Embryonic facial prominence (tissue), 1 donor: ENCODE measurements around the gene PIGX.
"Not testable (repeated sequence)": the region's sequence is repeated elsewhere in the genome, so short reads cannot be mapped to it uniquely, and the experiment has no call there.

ENCODE experiments used
- DNase-seq: peaks from one replicate; pipeline ENCODE4 v3.0.0-alpha.2; 2016; ENCODE audit errors: extremely low spot score

The PIGX gene

GRCh38 chr3:196706327-196706726 is 5.8 kb upstream of the PIGX start:
- no peak for DNase-seq

GRCh38 chr3:196706731-196707130 is 5.4 kb upstream of the PIGX start:
- DNase-seq: no peak

DNA sequence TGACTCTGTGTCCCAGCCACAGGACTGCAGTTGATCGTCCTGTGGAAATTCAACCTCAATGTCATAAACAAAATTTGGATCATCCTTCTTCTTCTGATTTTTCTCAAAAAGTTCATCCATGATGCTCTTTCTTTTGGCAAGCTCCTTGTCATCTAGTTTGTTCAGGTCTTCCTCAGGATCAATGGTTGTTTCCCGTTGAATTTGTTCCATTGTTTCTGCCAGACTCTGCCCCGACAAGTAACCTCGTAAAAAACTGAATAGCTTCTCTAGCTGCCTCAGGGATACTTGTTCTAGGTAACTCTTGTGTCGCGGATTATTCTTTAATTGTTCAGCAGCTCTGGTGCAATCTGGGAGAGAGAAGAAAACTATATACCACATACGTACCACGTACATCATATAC is 4.6 kb upstream of the PIGX start:
- no peak for DNase-seq

DNA sequence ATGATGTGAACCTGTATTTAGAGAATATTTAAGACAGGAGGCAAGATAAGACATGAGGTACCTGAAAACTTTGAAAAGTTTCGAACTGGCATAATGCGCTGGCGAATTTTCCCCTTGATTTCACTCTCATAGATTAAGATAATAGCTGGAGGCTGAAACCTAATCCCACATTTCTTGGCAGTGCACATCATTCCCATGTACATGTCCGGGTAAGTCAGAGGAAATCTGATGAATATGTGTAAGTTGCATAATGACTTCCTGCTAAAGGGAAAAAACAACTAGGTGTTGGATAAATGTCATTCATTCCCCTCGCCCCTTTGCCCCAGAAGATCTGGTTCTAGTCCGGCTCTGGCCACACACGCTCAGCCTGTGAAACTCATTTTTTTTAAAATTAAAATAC is 3.7 kb upstream of the PIGX start:
- DNase-seq: no peak

DNA sequence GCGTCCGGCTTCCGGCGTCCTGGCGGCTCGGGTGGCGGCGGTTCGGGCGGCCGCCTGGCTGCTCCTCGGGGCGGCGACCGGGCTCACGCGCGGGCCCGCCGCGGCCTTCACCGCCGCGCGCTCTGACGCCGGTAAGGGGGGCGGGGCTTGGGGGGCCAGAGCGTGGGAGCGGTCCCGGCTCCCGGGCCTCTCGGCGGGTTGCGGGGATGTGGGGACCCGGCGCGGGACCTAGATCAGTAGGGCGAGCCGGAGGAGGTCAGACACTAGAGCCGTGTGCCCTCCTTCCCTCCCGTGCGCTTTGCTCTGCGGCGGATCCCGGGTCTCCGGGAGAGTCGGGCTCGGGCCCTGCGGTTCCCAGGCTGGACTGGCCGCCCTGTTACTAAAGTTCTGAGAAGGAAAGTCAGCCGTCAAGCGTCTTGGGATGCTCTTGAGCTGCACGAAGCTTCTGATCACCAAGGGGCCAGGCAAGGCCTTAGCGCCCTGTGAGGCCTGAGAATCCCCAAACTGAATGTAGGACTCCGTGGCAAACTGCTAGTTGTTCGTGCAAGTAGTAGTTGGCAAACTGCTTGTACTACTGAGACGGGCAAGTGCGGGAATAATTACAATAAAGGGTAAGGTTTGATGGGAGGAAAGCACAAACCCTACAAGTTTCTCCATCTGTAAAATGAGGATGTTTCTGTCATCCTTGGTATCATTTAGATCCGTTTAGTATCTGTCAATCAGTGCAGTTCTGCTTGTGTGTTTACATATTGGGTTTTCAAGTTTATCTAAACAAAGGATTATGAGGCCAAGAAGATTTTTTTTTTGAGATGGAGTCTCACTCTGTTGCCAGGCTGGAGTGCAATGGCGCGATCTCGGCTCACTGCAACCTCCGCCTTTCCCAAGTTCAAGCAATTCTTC is 587 bp downstream of the PIGX start:
- peak; percentile 11 for DNase-seq

DNA sequence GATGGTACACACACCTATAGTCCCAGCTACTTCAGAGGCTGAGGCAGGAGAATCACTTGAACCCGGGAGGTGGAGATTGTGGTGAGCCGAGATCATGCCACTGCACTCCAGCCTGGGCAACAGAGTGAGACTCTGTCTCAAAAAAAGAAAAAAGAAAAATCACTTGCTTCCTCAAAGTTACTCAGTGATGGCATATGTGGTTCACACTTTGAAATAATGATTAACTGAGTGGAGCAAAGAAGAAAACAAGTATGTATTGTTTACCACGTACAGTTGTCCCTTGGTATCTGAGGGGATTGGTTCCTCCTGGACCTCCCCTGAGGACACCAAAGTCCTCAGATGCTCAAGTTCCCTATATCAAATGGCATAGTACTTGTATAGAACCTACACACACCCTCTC is 5.0 kb downstream of the PIGX start:
- DNase-seq: not testable (repeated sequence)

- DNase-seq: no peak
These were observed 8.9 kb downstream of the PIGX start for GRCh38 chr3:196721097-196721496.

GRCh38 chr3:196726788-196727675 is 14.9 kb downstream of the PIGX start:
- no peak for DNase-seq

DNA sequence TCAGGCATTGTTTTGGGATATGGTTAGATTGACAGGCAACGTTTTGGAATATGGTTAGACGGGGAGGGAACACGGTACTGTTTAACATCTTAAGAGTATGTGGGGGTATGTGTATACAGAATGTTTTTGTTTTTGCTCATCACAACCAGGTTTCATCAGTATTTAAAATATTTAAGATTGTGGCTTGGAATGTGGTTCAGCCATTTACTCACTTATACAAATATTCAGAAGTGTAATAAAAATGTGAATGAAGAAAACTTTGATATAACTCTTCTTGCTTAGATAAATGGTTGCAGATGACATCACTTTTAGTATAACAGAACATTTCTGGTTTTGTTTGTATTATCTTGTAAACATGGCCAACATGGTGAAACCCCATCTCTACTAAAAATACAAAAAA is 23.6 kb downstream of the PIGX start:
- DNase-seq: no peak

- DNase-seq: no peak
These were observed 24.6 kb downstream of the PIGX start for GRCh38 chr3:196736670-196737374.

- no peak for DNase-seq
These were observed 25.5 kb downstream of the PIGX start for GRCh38 chr3:196737655-196738054.

DNA sequence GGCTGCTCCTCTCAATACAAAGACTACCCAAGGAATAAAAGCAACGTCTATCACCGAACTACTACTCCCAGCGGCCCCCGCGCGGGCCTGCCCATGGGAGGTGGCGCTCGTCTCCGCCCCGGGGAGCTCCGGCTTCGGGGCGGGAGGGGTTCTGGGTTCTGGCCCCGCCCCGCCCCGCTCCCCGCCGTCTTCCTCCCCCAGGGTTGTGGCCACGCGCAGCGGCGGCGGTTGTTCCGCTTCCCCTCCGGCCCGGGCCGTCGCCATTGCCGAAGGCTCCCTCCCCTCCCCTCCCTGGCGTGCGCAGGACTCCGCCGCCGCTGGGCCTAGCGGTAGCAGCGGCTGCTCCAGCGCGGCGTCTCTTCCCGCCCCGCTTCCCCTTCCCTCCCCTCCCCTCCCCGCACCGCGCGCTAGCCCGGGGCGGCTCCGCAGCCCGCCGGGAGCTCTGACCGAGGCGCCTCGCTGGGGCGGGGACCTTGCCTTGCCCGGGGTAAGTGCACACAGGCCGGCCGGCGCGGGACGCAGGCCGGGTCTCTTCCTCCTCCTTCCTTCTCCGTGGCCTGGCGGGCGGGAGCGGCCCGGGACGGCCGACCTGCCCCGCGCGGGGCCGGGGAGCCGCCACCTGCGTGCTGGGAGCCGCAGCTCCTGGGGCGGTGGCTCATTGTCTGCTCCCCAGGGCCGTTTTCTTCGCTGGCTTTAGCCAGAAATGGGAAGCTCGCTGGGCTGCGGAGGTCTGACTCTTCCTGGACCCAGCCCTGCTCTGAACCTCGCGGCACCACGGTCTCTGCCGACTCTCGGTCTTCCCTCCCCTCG is 27.7 kb downstream of the PIGX start, which contains the start of gene PAK2:
PAK2 (plus strand) TSS at position 187 of the 810 bp plus-strand sequence. CDS start 42,790 bp downstream, outside the sequence.
- peak; percentile 56 for DNase-seq

GRCh38 chr3:196740481-196741248 is 28.5 kb downstream of the PIGX start:
- DNase-seq: peak; percentile 70

DNA sequence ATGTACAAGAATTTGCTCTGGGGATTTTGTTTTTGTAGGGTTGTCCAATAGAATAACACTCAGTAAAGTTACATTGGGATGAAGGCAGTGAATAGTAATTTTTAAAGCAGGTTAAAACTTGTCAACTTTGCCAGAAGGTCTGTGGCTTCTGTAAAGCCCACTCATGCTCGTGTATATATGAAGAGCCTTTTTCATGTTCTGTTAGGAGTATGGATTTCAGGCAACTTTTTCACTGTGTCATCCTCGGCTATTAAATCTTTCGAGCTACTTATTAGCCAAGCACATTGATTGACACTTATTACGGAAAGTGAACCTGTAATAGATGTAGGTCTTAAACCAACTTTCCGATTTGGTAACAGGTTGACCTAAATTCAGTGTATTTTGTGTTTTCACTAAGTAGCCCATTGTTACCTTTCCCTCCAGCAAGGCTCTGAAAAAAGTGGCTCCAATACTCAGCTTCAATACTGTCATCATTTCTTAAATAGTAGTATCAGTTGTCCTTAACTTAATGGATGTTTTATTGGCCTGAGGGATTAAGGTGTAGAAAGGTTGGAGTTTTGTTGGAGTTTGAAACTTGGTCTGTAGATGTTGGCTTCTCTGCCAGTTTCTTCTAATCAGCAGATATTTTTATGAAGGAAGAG is 29.2 kb downstream of the PIGX start:
- DNase-seq: no peak

DNA sequence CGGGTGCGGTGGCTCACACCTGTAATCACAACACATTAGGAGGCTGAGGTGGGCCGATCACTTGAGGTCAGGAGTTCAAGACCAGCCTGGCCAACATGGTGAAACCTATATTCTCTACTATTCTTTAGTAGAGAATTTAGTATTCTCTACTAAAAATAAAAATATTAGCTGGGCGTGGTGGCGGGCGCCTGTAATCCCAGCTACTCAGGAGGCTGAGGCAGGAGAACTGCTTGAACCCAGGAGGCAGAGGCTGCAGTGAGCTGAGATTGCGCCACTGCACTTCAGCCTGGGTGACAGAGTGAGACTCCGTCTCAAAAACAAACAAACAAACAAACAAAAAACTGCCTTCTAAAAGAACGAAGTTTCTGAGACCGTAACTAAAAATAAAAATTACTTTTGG is 31.4 kb downstream of the PIGX start:
- not testable (repeated sequence) for DNase-seq

DNA sequence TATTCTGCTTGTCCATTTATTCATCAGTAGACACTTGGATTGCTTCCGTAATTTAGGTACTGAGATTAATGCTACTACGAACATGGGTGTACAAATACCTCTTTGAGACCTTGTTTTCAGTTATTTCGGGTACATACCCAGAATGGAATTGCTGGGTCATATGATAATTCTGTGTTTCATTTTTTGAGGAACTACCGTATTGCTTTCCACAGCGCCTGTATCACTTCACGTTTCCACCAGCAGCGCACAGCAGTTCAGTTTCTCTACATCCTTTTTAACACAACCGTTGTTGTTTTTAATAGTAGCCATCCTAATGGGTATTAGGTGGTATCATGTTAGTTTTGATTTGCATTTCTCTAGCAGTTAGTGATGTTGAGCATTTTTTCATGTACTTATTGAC is 36.9 kb downstream of the PIGX start:
- no peak for DNase-seq

- no peak for DNase-seq
These were observed 41.0 kb downstream of the PIGX start for GRCh38 chr3:196753201-196753600.

DNA sequence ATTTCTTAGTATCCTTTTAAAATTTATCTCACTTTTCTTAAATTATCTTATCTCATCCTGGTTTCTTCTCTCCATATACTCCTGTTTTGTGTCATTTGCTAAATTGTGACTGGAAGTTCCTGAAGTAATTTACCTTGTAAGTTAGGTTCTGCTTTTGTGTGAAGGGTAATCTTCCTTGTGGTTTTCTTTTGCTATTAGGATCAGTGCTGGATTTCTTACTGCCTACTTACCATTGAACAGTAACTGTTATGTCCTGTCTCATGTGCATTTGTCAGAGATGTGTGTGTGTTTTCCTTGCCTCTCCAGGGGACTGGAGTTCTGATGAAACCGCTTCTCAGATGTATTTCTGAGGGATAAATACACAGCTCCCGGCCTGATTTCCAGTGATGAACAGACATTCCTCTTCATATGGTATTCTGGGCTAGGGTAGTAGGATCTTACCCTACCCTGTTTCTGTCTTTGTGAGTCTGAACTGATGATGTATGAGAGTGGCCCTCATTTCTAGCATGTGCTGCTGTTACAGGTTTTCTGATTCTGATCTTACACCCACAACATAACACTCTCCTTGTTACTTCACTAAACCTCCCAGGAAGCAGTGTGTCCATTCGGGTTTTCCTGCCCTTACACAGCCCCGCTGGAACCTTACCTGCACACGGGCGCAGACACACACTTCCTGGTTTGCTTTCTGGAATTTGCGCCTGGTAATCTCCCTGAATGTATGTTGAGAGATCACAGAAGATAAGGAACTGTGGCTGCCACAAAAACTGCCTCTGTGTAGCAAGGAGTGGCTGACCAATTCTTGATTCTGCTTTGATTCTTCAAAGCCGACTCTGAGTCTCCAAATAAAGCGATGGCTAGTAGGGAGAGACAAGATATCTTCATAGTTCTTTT is 42.2 kb downstream of the PIGX start:
- DNase-seq: no peak

DNA sequence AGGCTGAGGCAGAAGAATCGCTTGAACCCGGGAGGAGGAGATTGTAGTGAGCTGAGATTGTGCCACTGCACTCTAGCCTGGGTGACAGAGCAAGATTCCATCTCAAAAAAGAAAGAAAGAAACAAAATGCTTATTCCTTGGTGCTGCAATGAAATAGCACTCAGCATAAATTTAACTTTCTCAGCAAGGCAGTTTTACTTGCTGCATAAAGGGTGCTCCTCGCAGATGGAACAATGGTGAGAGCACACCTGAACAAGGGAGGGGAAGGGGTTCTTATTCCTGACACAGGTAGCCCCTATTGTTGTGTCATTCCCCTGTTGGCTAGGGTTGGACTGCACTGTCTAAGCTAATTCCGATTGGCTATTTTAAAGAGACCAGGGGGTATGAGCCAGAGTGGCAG is 44.6 kb downstream of the PIGX start:
- no peak for DNase-seq
